H1 (cell line): ENCODE measurements around the gene EPHA7. TPM values are rescaled to one million over a fixed set of nuclear protein-coding genes. Genes with fewer than 3 reads are reported as not detected.

ENCODE experiments used
- CTCF ChIA-PET: fragments of 300-600 bp; sonication (Branson Sonifier 250); formaldehyde crosslinking; loops from one replicate; lab custom pipeline; 2021; ENCODE audit not compliant: partially characterized antibody; lab: Charles Lee
- POLR2A ChIA-PET: fragments of 300-600 bp; sonication (Branson Sonifier 250); formaldehyde crosslinking; loops from one replicate; lab custom pipeline; 2021; ENCODE audit warnings: inconsistent platforms; ENCODE audit not compliant: partially characterized antibody; lab: Charles Lee
- DNase-seq, 2 experiments: peaks; one replicate each; pipeline versions ENCODE4 v3.0.0 to v3.0.0-alpha.2; 2010 to 2022; ENCODE audit warnings: low spot score in 2 of 2, low read depth in 1 of 2, mixed read lengths in 1 of 2
- FAIRE-seq: peaks from 2 replicates; lab custom pipeline; 2011; peaks lifted over from hg19 to GRCh38; lab: Jason Lieb, UNC
- H2AFZ ChIP-seq: 2 replicates; pipeline ENCODE4 v1.8.1; 2012; ENCODE audit warnings: low read length, inconsistent platforms
- H2AK5ac ChIP-seq: 2 replicates; pipeline ENCODE4 v1.6.1; 2013; ENCODE audit warnings: low read depth, low read length
- H2BK120ac ChIP-seq: replicated peaks from 2 replicates; pipeline ENCODE3; 2013; ENCODE audit warnings: low read depth, low read length, inconsistent platforms
- H2BK12ac ChIP-seq: 2 replicates; pipeline ENCODE4 v1.6.1; 2013; ENCODE audit warnings: low read depth, low read length
- H2BK15ac ChIP-seq: 2 replicates; pipeline ENCODE4 v1.6.1; 2013; ENCODE audit warnings: low read length
- H2BK20ac ChIP-seq: 2 replicates; pipeline ENCODE4 v1.6.1; 2013; ENCODE audit warnings: low read length
- H2BK5ac ChIP-seq: 2 replicates; pipeline ENCODE4 v1.6.1; 2013; ENCODE audit warnings: low read depth, low read length
- H3K14ac ChIP-seq: 2 replicates; pipeline ENCODE4 v1.6.1; 2013; ENCODE audit warnings: inconsistent platforms; ENCODE audit not compliant: insufficient read length
- H3K18ac ChIP-seq: 2 replicates; pipeline ENCODE4 v1.6.1; 2013; ENCODE audit warnings: low read length; ENCODE audit errors: extremely low read depth
- H3K23ac ChIP-seq: 2 replicates; pipeline ENCODE4 v1.6.1; 2013; ENCODE audit warnings: inconsistent platforms; ENCODE audit not compliant: insufficient read length
- H3K23me2 ChIP-seq: 2 replicates; pipeline ENCODE4 v1.6.1; 2013; ENCODE audit warnings: low read depth, low read length
- H3K27ac ChIP-seq: 2 replicates; pipeline ENCODE4 v1.6.1; 2011; ENCODE audit warnings: low read depth, low read length, inconsistent platforms
- H3K27me3 ChIP-seq, 4 experiments: replicated peaks in 1 of 4; 1 replicate in 1 of 4; 2 replicates in 3 of 4; pipeline versions ENCODE4 v1.6.1 to v1.8.1; 2011 to 2013; ENCODE audit warnings: low read length in 3 of 4, mild to moderate bottlenecking in 3 of 4, inconsistent platforms in 2 of 4, mixed read lengths in 2 of 4, moderate library complexity in 1 of 4; ENCODE audit not compliant: control insufficient read depth in 3 of 4, insufficient read depth in 3 of 4; ENCODE audit errors: extremely low read depth in 1 of 4
- H3K36me3 ChIP-seq, 4 experiments: 2 replicates each; pipeline versions ENCODE4 v1.6.1 to v1.8.1; 2011 to 2013; ENCODE audit warnings: mild to moderate bottlenecking in 4 of 4, low read length in 3 of 4, moderate library complexity in 2 of 4, control low read depth in 1 of 4, inconsistent platforms in 1 of 4; ENCODE audit not compliant: insufficient read depth in 4 of 4, control insufficient read depth in 2 of 4
- H3K4ac ChIP-seq: replicated peaks from 2 replicates; pipeline ENCODE3; 2013; ENCODE audit warnings: low read length, low read depth, mixed read lengths, inconsistent platforms; ENCODE audit not compliant: insufficient read length
- H3K4me1 ChIP-seq, 4 experiments: replicated peaks in 1 of 4; 1 replicate in 1 of 4; 2 replicates in 3 of 4; pipeline versions ENCODE4 v1.6.1 to v1.8.1; 2011 to 2013; ENCODE audit warnings: low read length in 3 of 4, inconsistent platforms in 2 of 4, mixed read lengths in 1 of 4; ENCODE audit not compliant: insufficient read depth in 4 of 4, control insufficient read depth in 3 of 4
- H3K4me2 ChIP-seq, 2 experiments: 2 replicates each; pipeline versions ENCODE4 v1.6.1 to v1.8.1; 2011 to 2013; ENCODE audit warnings: low read depth in 2 of 2, low read length in 2 of 2, control low read depth in 1 of 2, inconsistent platforms in 1 of 2, mild to moderate bottlenecking in 1 of 2; ENCODE audit not compliant: insufficient read depth in 1 of 2
- H3K4me3 ChIP-seq, 4 experiments: fragments of 200-600, 300-600 bp in 1 of 4; sonication (generic), shearing (Covaris generic), sonication (Bioruptor Twin) in 1 of 4; 2 replicates each; pipeline versions ENCODE4 v1.5.1 to v1.8.1; 2011 to 2016; ENCODE audit warnings: low read length in 4 of 4, low read depth in 3 of 4, control low read depth in 2 of 4, inconsistent platforms in 2 of 4, mild to moderate bottlenecking in 2 of 4, mixed read lengths in 1 of 4, moderate library complexity in 1 of 4; ENCODE audit not compliant: insufficient read depth in 2 of 4; ENCODE audit errors: extremely low read depth in 1 of 4
- H3K56ac ChIP-seq: replicated peaks from 2 replicates; pipeline ENCODE3; 2013; ENCODE audit warnings: low read depth, mild to moderate bottlenecking, mixed read lengths, low read length, inconsistent platforms; ENCODE audit not compliant: insufficient read length
- H3K79me1 ChIP-seq: 2 replicates; pipeline ENCODE4 v1.6.1; 2013; ENCODE audit warnings: low read depth, low read length, control low read depth
- H3K79me2 ChIP-seq, 2 experiments: 2 replicates each; pipeline versions ENCODE4 v1.6.1 to v1.8.1; 2012 to 2013; ENCODE audit warnings: low read length in 2 of 2, mild to moderate bottlenecking in 2 of 2, inconsistent platforms in 1 of 2; ENCODE audit not compliant: insufficient read depth in 2 of 2, control insufficient read depth in 1 of 2
- H3K9ac ChIP-seq, 4 experiments: replicated peaks in 1 of 4; 1 replicate in 1 of 4; 2 replicates in 3 of 4; pipeline versions ENCODE4 v1.6.1 to v1.8.1; 2011 to 2013; ENCODE audit warnings: low read depth in 3 of 4, low read length in 3 of 4, control low read depth in 2 of 4, mild to moderate bottlenecking in 2 of 4, moderate library complexity in 2 of 4, inconsistent platforms in 1 of 4; ENCODE audit errors: extremely low read depth in 1 of 4
- H3K9me3 ChIP-seq, 2 experiments: 2 replicates each; pipeline versions ENCODE4 v1.6.1 to v1.8.1; 2012 to 2013; ENCODE audit warnings: mild to moderate bottlenecking in 2 of 2, moderate library complexity in 2 of 2, control low read depth in 1 of 2, inconsistent platforms in 1 of 2, low read depth in 1 of 2, low read length in 1 of 2, mixed read lengths in 1 of 2; ENCODE audit not compliant: insufficient read depth in 2 of 2
- H4K20me1 ChIP-seq, 2 experiments: replicated peaks in 1 of 2; 2 replicates each; pipeline versions ENCODE3 to v1.8.1; 2011 to 2013; ENCODE audit warnings: inconsistent platforms in 2 of 2, low read length in 2 of 2, mild to moderate bottlenecking in 1 of 2; ENCODE audit not compliant: insufficient read depth in 2 of 2, control insufficient read depth in 1 of 2
- H4K5ac ChIP-seq: 2 replicates; pipeline ENCODE4 v1.6.1; 2013; ENCODE audit warnings: low read length, low read depth, mixed read lengths, inconsistent platforms; ENCODE audit not compliant: insufficient read length
- H4K8ac ChIP-seq: 2 replicates; pipeline ENCODE4 v1.8.0; 2013; ENCODE audit warnings: mild to moderate bottlenecking, moderate library complexity, low read length, inconsistent platforms; ENCODE audit not compliant: insufficient read depth; ENCODE audit errors: extremely low read depth
- H4K91ac ChIP-seq: replicated peaks from 2 replicates; pipeline ENCODE3; 2013; ENCODE audit warnings: low read length, mixed read lengths, inconsistent platforms; ENCODE audit not compliant: insufficient read length
- BRCA1 ChIP-seq: IDR thresholded peaks from 2 replicates; pipeline ENCODE4 v1.6.1; 2012; ENCODE audit warnings: low read depth, low read length, improper control_type of control experiment
- CBX8 ChIP-seq: fragments of 300-800, 300-1000 bp; sonication (generic); IDR thresholded peaks from 2 replicates; pipeline ENCODE4 v1.7.1; 2016; ENCODE audit warnings: low read depth, low read length, borderline replicate concordance
- CTBP2 ChIP-seq: IDR thresholded peaks from 2 replicates; pipeline ENCODE4 v1.7.0; 2011; ENCODE audit warnings: borderline replicate concordance, mild to moderate bottlenecking, moderate library complexity, mixed read lengths, low read length; ENCODE audit not compliant: insufficient read depth, insufficient read length
- FOSL1 ChIP-seq: IDR thresholded peaks from 2 replicates; pipeline ENCODE4 v1.6.1; 2011; ENCODE audit warnings: mild to moderate bottlenecking, low read depth, low read length, moderate library complexity; ENCODE audit not compliant: insufficient read depth
- JUN ChIP-seq: IDR thresholded peaks from 2 replicates; pipeline ENCODE4 v1.6.1; 2011; ENCODE audit warnings: low read depth, mild to moderate bottlenecking, improper control_type of control experiment, low read length
- KDM4A ChIP-seq: IDR thresholded peaks from one replicate; pipeline ENCODE4 v1.7.1; 2012; ENCODE audit warnings: low read depth, mild to moderate bottlenecking, moderate library complexity, low read length, inconsistent platforms; ENCODE audit not compliant: severe bottlenecking
- RBBP5 ChIP-seq: IDR thresholded peaks from 2 replicates; pipeline ENCODE4 v1.7.1; 2012; ENCODE audit warnings: low read depth, mild to moderate bottlenecking, inconsistent platforms, low read length, moderate library complexity, borderline replicate concordance
- RFX5 ChIP-seq: IDR thresholded peaks from 2 replicates; pipeline ENCODE4 v1.6.1; 2011; ENCODE audit warnings: low read depth, low read length, improper control_type of control experiment, borderline replicate concordance
- SIRT6 ChIP-seq: IDR thresholded peaks from one replicate; pipeline ENCODE4 v1.7.1; 2012; ENCODE audit warnings: low read length, inconsistent platforms
- SP1 ChIP-seq: IDR thresholded peaks from 2 replicates; pipeline ENCODE4 v1.6.1; 2011; ENCODE audit warnings: low read depth, low read length
- SP4 ChIP-seq: IDR thresholded peaks from 2 replicates; pipeline ENCODE4 v1.6.1; 2012; ENCODE audit warnings: low read length, inconsistent platforms
- SUZ12 ChIP-seq: fragments of 200-600 bp; sonication (generic); IDR thresholded peaks from 2 replicates; pipeline ENCODE4 v1.6.1; 2012; ENCODE audit warnings: mild to moderate bottlenecking, inconsistent platforms, low read length, moderate library complexity, mixed read lengths
- TAF1 ChIP-seq: IDR thresholded peaks from 2 replicates; pipeline ENCODE4 v1.6.1; 2011; ENCODE audit warnings: mild to moderate bottlenecking, low read depth, low read length
- YY1 ChIP-seq: IDR thresholded peaks from 2 replicates; pipeline ENCODE4 v1.6.1; 2011; ENCODE audit warnings: low read depth, mild to moderate bottlenecking, low read length
- WGBS, 2 experiments: shearing (Covaris generic) in 1 of 2; methylation state at CpG; one replicate each; pipeline versions ENCODE4 v1.1.6 to v1.1.7; 2013 to 2015; ENCODE audit warnings: low lambda C conversion rate in 2 of 2, mixed read lengths in 2 of 2, inconsistent platforms in 1 of 2, low coverage in 1 of 2, missing lambda C conversion rate in 1 of 2; ENCODE audit not compliant: insufficient replicate concordance in 2 of 2, insufficient coverage in 1 of 2, insufficient read length in 1 of 2; ENCODE audit errors: extremely low coverage in 1 of 2, missing lambda C conversion rate in 1 of 2; 5-methylcytosine and 5-hydroxymethylcytosine counted together
- polyA plus RNA-seq, 7 experiments: library from polyadenylated mRNA; depleted of rRNA in 3 of 7; stranded (reverse) in 5 of 7; unstranded in 2 of 7; fragments of >200 nt in 5 of 7; fragments of 200-250 nt in 2 of 7; gene quantifications; 1 replicate in 5 of 7; 2 replicates in 1 of 7; 4 replicates in 1 of 7; pipeline versions ENCODE4 v1.2.1 to v1.2.3, GENCODE V29; 2011 to 2013; ENCODE audit warnings: missing spikeins in 2 of 7, mixed read lengths in 2 of 7
- total RNA-seq: library from RNA; stranded (reverse); fragmentation: NEBNext Ultra II Directional; extraction: Animal tissue kit (Norgen Biotek cat#: 25700); gene quantifications from 2 replicates; pipeline ENCODE4 v1.2.1, GENCODE V29; 2021

The EPHA7 gene
- total and polyA plus RNA-seq, 2 of the 8 experiments (the other 6 are each of a cell fraction or from before 2014, with no cell fraction given) = 1.3 to 6.8 TPM

GRCh38 chr6:93222071-93222851 lies 197.1 kb downstream of the EPHA7 start:
- H3K23me2 ChIP-seq = no peaks in the 10 kb centered on the region
- H4K5ac ChIP-seq = no peak overlapping the region
- H3K4me2 ChIP-seq = no peak overlapping the region
- H4K20me1 ChIP-seq = no peaks in the 10 kb centered on the region
- H2AFZ ChIP-seq = no peak overlapping the region
- H2BK120ac ChIP-seq = no peak overlapping the region
- H2BK15ac ChIP-seq = no peak overlapping the region
- H3K23ac ChIP-seq = no peak overlapping the region
- H4K8ac ChIP-seq = no peak overlapping the region
- FAIRE-seq (no peak), DNase-seq (no peak)
- H2AK5ac ChIP-seq = no peak overlapping the region
- H3K36me3 ChIP-seq = no peaks in the 10 kb centered on the region
- no peak overlapping the region for H2BK12ac ChIP-seq
- H3K4ac ChIP-seq = no peak overlapping the region
- H3K56ac ChIP-seq = no peak overlapping the region
- no peaks in the 10 kb centered on the region for H3K79me1 ChIP-seq
- no peak overlapping the region for H3K4me3 ChIP-seq
- WGBS, 2 experiments = 86% methylated on average over 4 of the region's 4 CpGs; no CpG with 5 or more reads in 1 of the 2 experiments
- POLR2A ChIA-PET = interaction anchor here (0.6 kb wide), 1 partner anchor 9 kb away, joined by 6 read pairs; no protein-coding TSS in a partner anchor
- no peaks in the 10 kb centered on the region for H3K79me2 ChIP-seq
- H4K91ac ChIP-seq = no peak overlapping the region
- CTCF ChIA-PET = no interaction called here
- no peak overlapping the region for H3K14ac ChIP-seq
- H3K9ac ChIP-seq = no peak overlapping the region
- H3K27me3 ChIP-seq = no peaks in the 10 kb centered on the region
- no peak overlapping the region for H3K18ac ChIP-seq
- no peak overlapping the region for H3K27ac ChIP-seq
- no peaks in the 10 kb centered on the region for H3K4me1 ChIP-seq
- H2BK5ac ChIP-seq = no peak overlapping the region
- H2BK20ac ChIP-seq = no peak overlapping the region
- no peaks in the 10 kb centered on the region for H3K9me3 ChIP-seq
- TF ChIP-seq SP1 (no peak), BRCA1 (no peak), KDM4A (no peak), SP4 (no peak), SUZ12 (no peak), TAF1 (no peak), YY1 (no peak), RBBP5 (no peak), CTBP2 (no peak), CBX8 (no peak), SIRT6 (no peak), JUN (no peak), RFX5 (no peak), FOSL1 (no peak)
